Memory B cell (primary cell): ENCODE data around the gene OR10AD1.
A peak's percentile ranks its signal among the peaks of the same experiment; 100 is the strongest.

Source experiments
- ATAC-seq: fragments of 150-1000 bp; cut with Tn5 transposase; 2 replicates; pipeline ENCODE4 v1.10.0; 2021; ENCODE audit warnings: low read depth, mild to moderate bottlenecking, moderate library complexity
- DNase-seq, 2 donors: peaks; one replicate each; pipeline ENCODE4 v3.0.0; 2022; ENCODE audit warnings: low spot score in 2 of 2
- H3K27ac Mint-ChIP-seq: one replicate; pipeline ENCODE4 v1.8.0; 2022; ENCODE audit warnings: mild to moderate bottlenecking, moderate library complexity, mixed read lengths
- H3K27me3 Mint-ChIP-seq: one replicate; pipeline ENCODE4 v1.8.0; 2022; ENCODE audit warnings: mixed read lengths
- H3K36me3 Mint-ChIP-seq: one replicate; pipeline ENCODE4 v1.8.0; 2022; ENCODE audit warnings: mild to moderate bottlenecking, mixed read lengths
- H3K4me1 Mint-ChIP-seq: one replicate; pipeline ENCODE4 v1.8.0; 2022; ENCODE audit warnings: mixed read lengths
- H3K4me3 Mint-ChIP-seq: one replicate; pipeline ENCODE4 v1.8.0; 2022; ENCODE audit warnings: mild to moderate bottlenecking, moderate library complexity, mixed read lengths
- H3K9me3 Mint-ChIP-seq: one replicate; pipeline ENCODE4 v1.8.0; 2022; ENCODE audit warnings: mixed read lengths

The OR10AD1 gene

DNA sequence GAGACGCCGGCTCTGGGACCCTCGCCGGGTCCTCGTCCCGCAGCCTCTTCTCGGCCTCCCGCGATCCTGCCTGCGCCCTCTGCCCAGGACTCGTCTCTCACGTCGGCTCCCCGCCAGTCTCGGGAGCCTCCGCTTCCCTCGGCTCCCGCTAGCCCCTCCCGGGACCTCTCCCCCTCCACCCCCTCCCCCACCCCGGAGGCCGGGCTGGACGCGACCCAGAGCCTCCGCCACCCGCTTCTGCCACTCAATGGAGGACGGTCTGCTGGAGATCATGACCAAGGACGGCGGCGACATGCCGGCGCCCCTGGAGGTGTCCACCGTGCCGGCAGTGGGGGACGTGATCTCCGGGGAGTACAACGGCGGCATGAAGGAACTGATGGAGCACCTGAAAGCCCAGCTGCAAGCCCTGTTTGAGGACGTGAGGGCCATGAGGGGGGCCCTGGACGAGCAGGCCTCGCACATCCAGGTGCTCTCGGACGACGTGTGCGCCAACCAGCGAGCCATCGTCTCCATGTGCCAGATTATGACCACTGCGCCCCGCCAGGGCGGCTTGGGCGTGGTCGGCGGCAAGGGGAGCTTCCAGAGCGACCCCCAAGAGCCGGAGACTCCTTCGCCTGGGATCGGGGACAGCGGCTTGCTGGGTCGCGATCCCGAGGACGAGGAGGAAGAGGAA lies 19.1 kb downstream of the OR10AD1 start:
- no peaks in the 10 kb centered on the region for H3K36me3 Mint-ChIP-seq
- ATAC-seq (no peak), DNase-seq (no peak)
- H3K27me3 Mint-ChIP-seq, result peaks cover 15% of the 10 kb centered on the region
- H3K4me3 Mint-ChIP-seq, result peak overlapping the region; percentile 98
- H3K9me3 Mint-ChIP-seq, result no peaks in the 10 kb centered on the region
- H3K4me1 Mint-ChIP-seq, result peaks cover 16% of the 10 kb centered on the region
- H3K27ac Mint-ChIP-seq, result no peak overlapping the region

GRCh38 chr12:48183091-48183875 lies 19.8 kb downstream of the OR10AD1 start, which contains the start of gene CCDC184:
TSS of gene CCDC184 (plus strand) at chr12:48183644. CDS start at chr12:48184123, 479 bp downstream.
- H3K27me3 Mint-ChIP-seq, result peaks cover 20% of the 10 kb centered on the region
- H3K4me3 Mint-ChIP-seq, result peak within 1 kb of the TSS; percentile 98
- H3K36me3 Mint-ChIP-seq, result no peaks in the 10 kb centered on the region
- peaks cover 16% of the 10 kb centered on the region for H3K4me1 Mint-ChIP-seq
- ATAC-seq, result peak; percentile 75
- H3K9me3 Mint-ChIP-seq, result no peaks in the 10 kb centered on the region
- DNase-seq, result peak; percentile 64 to 73
- peak within 1 kb of the TSS; percentile 86 for H3K27ac Mint-ChIP-seq

DNA sequence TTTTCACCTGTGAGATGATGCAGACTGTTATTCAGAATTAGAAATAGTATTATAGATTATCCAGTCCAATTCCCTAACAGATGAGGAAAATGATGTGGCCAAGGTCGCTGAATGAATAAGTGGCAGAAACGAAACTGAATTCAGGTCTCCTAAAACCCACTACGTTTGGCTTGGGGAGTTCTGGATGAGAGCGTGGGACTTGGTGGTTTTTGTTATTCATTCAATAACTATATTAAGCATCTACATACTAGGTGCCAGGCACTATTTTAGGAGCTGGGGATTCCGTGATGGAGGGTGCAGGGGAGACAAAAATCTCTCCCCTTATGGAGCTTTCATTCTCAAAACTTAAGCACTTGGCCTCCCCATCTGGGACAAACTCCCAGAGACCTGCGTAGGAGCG lies 20.5 kb downstream of the OR10AD1 start:
- peaks cover 16% of the 10 kb centered on the region for H3K4me1 Mint-ChIP-seq
- H3K9me3 Mint-ChIP-seq, result no peaks in the 10 kb centered on the region
- no peak for ATAC-seq
- peaks cover 20% of the 10 kb centered on the region for H3K27me3 Mint-ChIP-seq
- no peaks in the 10 kb centered on the region for H3K36me3 Mint-ChIP-seq
- H3K4me3 Mint-ChIP-seq, result peak overlapping the region; percentile 98
- peak overlapping the region; percentile 86 for H3K27ac Mint-ChIP-seq
- DNase-seq, result no peak

GRCh38 chr12:48180857-48181495 lies 22.1 kb downstream of the OR10AD1 start:
- H3K27ac Mint-ChIP-seq, result no peak overlapping the region
- DNase-seq (no peak), ATAC-seq (no peak)
- no peaks in the 10 kb centered on the region for H3K36me3 Mint-ChIP-seq
- H3K4me3 Mint-ChIP-seq, result no peak overlapping the region
- peaks cover 14% of the 10 kb centered on the region for H3K4me1 Mint-ChIP-seq
- H3K27me3 Mint-ChIP-seq, result peaks cover 21% of the 10 kb centered on the region
- H3K9me3 Mint-ChIP-seq, result no peaks in the 10 kb centered on the region

DNA sequence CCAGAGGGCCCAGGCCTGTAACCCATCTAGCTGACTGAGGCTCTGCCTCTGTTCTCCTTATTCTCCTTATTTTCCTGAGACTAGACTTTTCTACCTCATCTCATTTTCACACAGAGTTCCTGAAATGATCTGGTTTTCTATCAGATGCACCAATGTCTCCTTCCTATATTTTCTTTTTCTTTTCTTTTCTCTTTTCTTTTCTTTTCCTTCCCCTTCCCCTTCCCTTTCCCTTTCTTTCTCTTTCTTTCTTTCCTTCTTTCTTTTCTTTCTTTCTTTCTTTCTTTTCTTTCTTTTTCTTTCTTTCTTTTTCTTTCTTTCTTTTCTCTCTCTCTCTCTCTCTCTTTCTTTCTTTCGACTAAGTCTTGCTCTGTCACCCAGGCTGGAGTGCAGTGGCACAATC lies 22.7 kb downstream of the OR10AD1 start:
- no peak overlapping the region for H3K4me3 Mint-ChIP-seq

DNA sequence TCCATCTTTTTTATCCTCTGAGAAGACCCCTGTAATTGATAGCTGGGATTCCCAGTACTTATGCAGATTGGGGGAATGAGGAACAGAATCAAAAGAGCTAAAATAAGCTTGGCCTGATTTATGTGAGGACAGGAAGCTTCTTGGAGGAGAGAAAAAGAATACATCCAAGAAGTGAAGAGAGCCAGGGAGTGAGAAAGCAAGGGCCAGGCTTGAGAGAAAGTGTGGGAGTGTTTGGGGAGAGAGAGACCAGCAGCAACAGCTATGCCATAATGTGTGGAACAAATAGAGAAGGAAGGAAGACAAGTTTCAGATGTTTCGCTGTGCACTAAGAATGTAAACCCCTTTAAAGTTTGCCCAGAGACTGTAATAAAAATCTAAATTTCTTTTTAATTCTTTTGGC lies 23.6 kb downstream of the OR10AD1 start:
- no peaks in the 10 kb centered on the region for H3K36me3 Mint-ChIP-seq
- H3K27me3 Mint-ChIP-seq, result peaks cover 18% of the 10 kb centered on the region
- no peak overlapping the region for H3K4me3 Mint-ChIP-seq
- no peak for DNase-seq
- no peaks in the 10 kb centered on the region for H3K9me3 Mint-ChIP-seq
- H3K27ac Mint-ChIP-seq, result no peak overlapping the region
- H3K4me1 Mint-ChIP-seq, result peaks cover 4% of the 10 kb centered on the region
- ATAC-seq, result no peak

More for the DNA sequence above, 22.7 kb downstream of the OR10AD1 start:
- no peak for ATAC-seq
- peaks cover 18% of the 10 kb centered on the region for H3K27me3 Mint-ChIP-seq
- H3K9me3 Mint-ChIP-seq, result no peaks in the 10 kb centered on the region
- peaks cover 8% of the 10 kb centered on the region for H3K4me1 Mint-ChIP-seq
- no peak overlapping the region for H3K27ac Mint-ChIP-seq
- DNase-seq, result no peak
- no peaks in the 10 kb centered on the region for H3K36me3 Mint-ChIP-seq

DNA sequence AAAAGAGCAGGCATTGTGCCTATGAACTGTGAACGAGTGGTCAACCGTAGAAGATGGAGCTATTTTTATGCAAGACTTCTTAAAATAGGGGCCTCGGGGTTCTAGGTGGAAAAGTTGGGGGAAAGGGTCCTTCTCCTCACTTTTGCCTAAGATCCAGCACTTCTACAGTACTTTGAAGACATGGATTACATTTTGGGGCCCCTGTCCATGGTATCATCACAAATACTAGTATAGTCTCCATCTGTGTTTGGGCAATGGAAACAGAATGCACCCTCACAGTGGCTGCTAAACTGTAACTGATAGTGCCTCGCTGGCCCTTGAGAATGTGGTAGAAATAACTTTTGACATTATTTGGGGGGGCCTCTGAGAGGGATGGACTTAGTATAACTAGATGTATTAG lies 25.1 kb downstream of the OR10AD1 start:
- H3K27ac Mint-ChIP-seq, result no peak overlapping the region
- ATAC-seq, result no peak
- DNase-seq, result no peak
- peaks cover 18% of the 10 kb centered on the region for H3K27me3 Mint-ChIP-seq
- no peaks in the 10 kb centered on the region for H3K4me1 Mint-ChIP-seq
- H3K36me3 Mint-ChIP-seq, result no peaks in the 10 kb centered on the region
- H3K4me3 Mint-ChIP-seq, result no peak overlapping the region
- no peaks in the 10 kb centered on the region for H3K9me3 Mint-ChIP-seq

- H3K9me3 Mint-ChIP-seq, result no peaks in the 10 kb centered on the region
- ATAC-seq (no peak), DNase-seq (no peak)
- H3K27me3 Mint-ChIP-seq, result peaks cover 18% of the 10 kb centered on the region
- H3K4me1 Mint-ChIP-seq, result no peaks in the 10 kb centered on the region
- H3K27ac Mint-ChIP-seq, result no peak overlapping the region
- H3K36me3 Mint-ChIP-seq, result no peaks in the 10 kb centered on the region
- no peak overlapping the region for H3K4me3 Mint-ChIP-seq
Observed at GRCh38 chr12:48176417-48176751, 26.7 kb downstream of the OR10AD1 start.

GRCh38 chr12:48175613-48176416 lies 27.3 kb downstream of the OR10AD1 start:
- Mint-ChIP-seq H3K27ac (no peak overlapping the region), H3K27me3 (peaks cover 15% of the 10 kb centered on the region), H3K36me3 (no peaks in the 10 kb centered on the region), H3K9me3 (no peaks in the 10 kb centered on the region), H3K4me1 (no peaks in the 10 kb centered on the region), H3K4me3 (no peak overlapping the region)
- DNase-seq, result no peak
- ATAC-seq, result no peak

- ATAC-seq (no peak), DNase-seq (no peak)
- H3K27me3 Mint-ChIP-seq, result peaks cover 7% of the 10 kb centered on the region
- H3K36me3 Mint-ChIP-seq, result no peaks in the 10 kb centered on the region
- no peaks in the 10 kb centered on the region for H3K9me3 Mint-ChIP-seq
- H3K4me3 Mint-ChIP-seq, result no peak overlapping the region
- H3K4me1 Mint-ChIP-seq, result peaks cover 5% of the 10 kb centered on the region
- H3K27ac Mint-ChIP-seq, result no peak overlapping the region
Observed at GRCh38 chr12:48169011-48169410, 34.1 kb downstream of the OR10AD1 start.

DNA sequence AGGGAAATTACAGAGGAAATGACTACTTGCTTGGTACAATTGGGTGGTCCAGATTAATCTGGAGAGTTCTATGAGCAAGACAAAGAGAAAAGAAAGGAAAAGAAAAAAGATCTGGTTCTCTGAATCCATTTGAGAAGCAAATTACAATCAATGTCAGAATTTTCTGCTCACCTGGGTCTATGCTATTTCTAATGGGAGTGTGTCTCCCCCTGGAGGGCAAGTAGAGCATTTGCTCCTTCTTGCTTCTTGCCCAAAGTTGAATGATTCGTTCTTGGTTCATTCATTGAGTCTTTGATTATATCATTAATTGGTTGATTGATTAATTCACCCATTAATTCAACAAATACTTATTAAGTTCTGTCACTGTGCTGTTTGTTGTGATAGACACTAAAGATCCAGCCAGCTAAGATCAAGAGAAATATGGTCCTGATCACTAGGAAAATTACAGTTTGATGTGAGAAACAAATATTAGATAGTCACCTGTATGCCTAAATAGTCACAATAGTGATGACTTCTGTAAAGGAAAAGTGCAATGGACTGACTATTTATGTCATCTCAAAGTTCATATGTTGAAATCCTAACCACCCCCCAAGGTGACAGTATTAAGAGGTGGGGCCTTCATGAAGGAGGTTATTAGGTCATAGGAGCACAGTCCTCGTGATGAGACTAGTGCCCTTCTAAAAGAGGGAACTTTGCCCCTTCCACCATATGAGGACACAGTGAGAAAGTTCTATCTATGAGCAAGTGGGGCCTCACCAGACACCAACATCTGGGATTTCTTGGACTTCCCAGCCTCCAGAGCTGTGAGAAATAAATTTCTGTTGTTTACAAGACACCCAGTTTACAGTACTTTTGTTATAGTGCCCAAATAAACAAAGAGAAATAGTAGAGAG lies 37.8 kb downstream of the OR10AD1 start:
- DNase-seq, result peak; percentile 43 to 63

GRCh38 chr12:48164451-48164850 lies 38.6 kb downstream of the OR10AD1 start:
- Mint-ChIP-seq H3K4me1 (peaks cover 5% of the 10 kb centered on the region), H3K4me3 (no peak overlapping the region), H3K36me3 (no peaks in the 10 kb centered on the region), H3K27me3 (peaks cover 12% of the 10 kb centered on the region), H3K27ac (no peak overlapping the region), H3K9me3 (no peaks in the 10 kb centered on the region)
- DNase-seq, result no peak
- no peak for ATAC-seq

More for the DNA sequence above, 37.8 kb downstream of the OR10AD1 start:
- Mint-ChIP-seq H3K9me3 (no peaks in the 10 kb centered on the region), H3K36me3 (no peaks in the 10 kb centered on the region), H3K4me3 (no peak overlapping the region), H3K27me3 (peaks cover 12% of the 10 kb centered on the region), H3K27ac (no peak overlapping the region), H3K4me1 (peaks cover 5% of the 10 kb centered on the region)
- ATAC-seq, result peak; percentile 84

DNA sequence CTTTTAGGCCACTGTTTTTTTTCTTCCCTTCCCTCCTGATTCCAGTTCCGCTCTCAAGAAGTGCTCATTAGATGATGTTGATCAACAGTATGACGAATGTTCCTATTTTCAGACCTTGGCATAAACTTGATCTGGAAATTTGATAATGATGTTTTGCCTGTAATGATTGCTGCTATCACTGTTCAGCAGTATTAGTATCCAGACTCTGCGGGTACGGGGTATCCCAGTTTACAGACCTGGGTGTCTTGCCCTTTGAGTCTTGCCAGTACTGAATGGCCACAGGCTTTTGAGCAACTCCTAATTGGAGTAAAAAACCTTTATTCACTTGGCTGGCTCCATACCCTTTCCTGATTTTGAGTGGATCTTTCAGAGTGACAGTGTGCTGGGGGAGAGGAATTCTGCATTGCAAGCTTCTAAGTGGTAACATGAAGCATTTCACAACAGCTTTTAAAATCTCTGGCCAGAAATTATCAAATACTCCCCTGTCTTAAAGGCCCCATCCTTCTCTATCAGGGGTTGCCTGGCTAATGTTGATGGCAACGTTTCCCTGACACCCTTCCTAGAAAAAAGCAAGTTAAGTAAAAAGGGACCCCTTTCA lies 39.8 kb downstream of the OR10AD1 start:
- no peak for ATAC-seq
- no peak for DNase-seq
- Mint-ChIP-seq H3K4me3 (no peak overlapping the region), H3K4me1 (peaks cover 5% of the 10 kb centered on the region), H3K9me3 (no peaks in the 10 kb centered on the region), H3K27ac (no peak overlapping the region), H3K27me3 (peaks cover 12% of the 10 kb centered on the region), H3K36me3 (no peaks in the 10 kb centered on the region)
